GM12878 (cell line): ENCODE measurements around the gene USP35. TPM values are rescaled to one million over a fixed set of nuclear protein-coding genes. Genes with fewer than 3 reads are reported as not detected.

Experiments
- ATAC-seq: fragments of 200-7000 bp; cut with Tn5 transposase; 3 replicates; pipeline ENCODE4 v1.9.1; 2020; ENCODE audit warnings: mild to moderate bottlenecking, moderate library complexity
- BruUV-seq: library from RNA; stranded (reverse); fragments of 400-500 nt; replicated peaks from 2 replicates; lab custom pipeline; 2021; lab: Mats Ljungman, UMichigan
- CTCF ChIA-PET: fragments of 300-600 bp; sonication (Branson Sonifier 250); formaldehyde crosslinking; extraction: SDS; loops from one replicate; lab custom pipeline; 2021; ENCODE audit warnings: inconsistent platforms; lab: Yijun Ruan, JAX
- POLR2A ChIA-PET: fragments of 350-600 bp; formaldehyde crosslinking; extraction: SDS; loops from one replicate; lab custom pipeline; 2021; ENCODE audit warnings: inconsistent platforms; lab: Charles Lee
- RAD21 ChIA-PET: fragments of 300-600 bp; sonication (Branson Sonifier 250); formaldehyde crosslinking; loops from one replicate; lab custom pipeline; 2023; ENCODE audit warnings: antibody characterized with exemption; ENCODE audit not compliant: unreplicated experiment; lab: Charles Lee
- SMC1A ChIA-PET: fragments of 300-600 bp; sonication (Branson Sonifier 250); formaldehyde crosslinking; loops from one replicate; lab custom pipeline; 2023; ENCODE audit not compliant: unreplicated experiment, uncharacterized antibody; lab: Charles Lee
- DNase-seq: peaks from one replicate; pipeline ENCODE4 v3.0.0-alpha.2; 2011; ENCODE audit warnings: low read depth, low spot score
- FAIRE-seq: peaks from 3 replicates; lab custom pipeline; 2011; peaks lifted over from hg19 to GRCh38; lab: Jason Lieb, UNC
- H2AFZ ChIP-seq: 2 replicates; pipeline ENCODE4 v1.6.0; 2011; ENCODE audit warnings: low read depth, low read length, control low read depth; ENCODE audit not compliant: control insufficient read depth
- H3K27ac ChIP-seq: 2 replicates; pipeline ENCODE4 v1.5.1; 2011; ENCODE audit warnings: control low read depth; ENCODE audit not compliant: control insufficient read depth, insufficient read depth
- H3K27me3 ChIP-seq, 2 experiments: replicated peaks in 1 of 2; 2 replicates each; pipeline versions ENCODE4 v1.6.0 to v1.6.1; 2011; ENCODE audit warnings: low read length in 1 of 2; ENCODE audit not compliant: control insufficient read depth in 2 of 2, insufficient read depth in 2 of 2
- H3K36me3 ChIP-seq, 2 experiments: 2 replicates each; pipeline ENCODE4 v1.5.1; 2011; ENCODE audit warnings: low read length in 1 of 2; ENCODE audit not compliant: control insufficient read depth in 2 of 2, insufficient read depth in 2 of 2
- H3K4me1 ChIP-seq: 2 replicates; pipeline ENCODE4 v1.6.1; 2011; ENCODE audit warnings: mild to moderate bottlenecking, low read length, moderate library complexity, mixed read lengths; ENCODE audit not compliant: control insufficient read depth, insufficient read depth
- H3K4me2 ChIP-seq: 2 replicates; pipeline ENCODE4 v1.6.0; 2011; ENCODE audit warnings: control low read depth; ENCODE audit not compliant: control insufficient read depth, insufficient read depth
- H3K4me3 ChIP-seq: fragments of 200-600 bp; sonication (generic); 2 replicates; pipeline ENCODE4 v1.5.1; 2016
- H3K79me2 ChIP-seq: 2 replicates; pipeline ENCODE4 v1.6.0; 2011; ENCODE audit warnings: low read length; ENCODE audit not compliant: control insufficient read depth, insufficient read depth
- H3K9ac ChIP-seq: 2 replicates; pipeline ENCODE4 v1.8.0; 2011; ENCODE audit warnings: low read length, control low read depth, mixed read lengths; ENCODE audit not compliant: control insufficient read depth, insufficient read depth
- H3K9me3 ChIP-seq: replicated peaks from 3 replicates; pipeline ENCODE4 v1.5.1; 2011; ENCODE audit warnings: mild to moderate bottlenecking, low read length; ENCODE audit not compliant: control insufficient read depth, insufficient read depth
- H4K20me1 ChIP-seq: 2 replicates; pipeline ENCODE4 v1.6.0; 2011; ENCODE audit not compliant: control insufficient read depth, insufficient read depth
- BMI1 ChIP-seq: fragments of 450-650 bp; IDR thresholded peaks from 2 replicates; pipeline ENCODE4 v1.6.1; 2016; ENCODE audit warnings: mild to moderate bottlenecking, moderate library complexity, borderline replicate concordance
- CEBPB ChIP-seq, 2 experiments: fragments of 150-350 bp in 1 of 2; IDR thresholded peaks; 2 replicates each; pipeline ENCODE4 v1.6.1; 2012 to 2014; ENCODE audit warnings: low read depth in 2 of 2, low read length in 2 of 2, borderline replicate concordance in 1 of 2, inconsistent platforms in 1 of 2
- HCFC1 ChIP-seq: fragments of 150-350 bp; IDR thresholded peaks from 2 replicates; pipeline ENCODE4 v1.6.1; 2014; ENCODE audit warnings: low read length
- HDGF ChIP-seq: fragments of 450-650 bp; IDR thresholded peaks from 2 replicates; pipeline ENCODE4 v1.6.1; 2016; ENCODE audit warnings: antibody characterized with exemption
- IKZF1 ChIP-seq: fragments of 450-650 bp; conservative IDR thresholded peaks from 2 replicates; pipeline ENCODE4 v1.6.1; 2017; ENCODE audit warnings: antibody characterized with exemption, mild to moderate bottlenecking
- IRF4 ChIP-seq: IDR thresholded peaks from 2 replicates; pipeline ENCODE4 v1.6.1; 2011; ENCODE audit warnings: low read depth, low read length
- MEF2A ChIP-seq: IDR thresholded peaks from 2 replicates; pipeline ENCODE4 v1.6.1; 2011; ENCODE audit warnings: low read depth, mild to moderate bottlenecking, low read length, moderate library complexity; ENCODE audit not compliant: insufficient read depth
- MYB ChIP-seq: fragments of 150-350 bp; IDR thresholded peaks from 2 replicates; pipeline ENCODE4 v1.6.1; 2014; ENCODE audit warnings: mild to moderate bottlenecking, low read depth, low read length, borderline replicate concordance
- NR2C1 ChIP-seq: fragments of 450-650 bp; IDR thresholded peaks from 2 replicates; pipeline ENCODE4 v1.6.1; 2017; ENCODE audit warnings: antibody characterized with exemption, mild to moderate bottlenecking, moderate library complexity
- PML ChIP-seq: IDR thresholded peaks from 2 replicates; pipeline ENCODE4 v1.6.1; 2012; ENCODE audit warnings: low read length, inconsistent platforms
- POLR2A ChIP-seq: IDR thresholded peaks from 2 replicates; pipeline ENCODE4 v1.6.1; 2011; ENCODE audit warnings: low read depth, mild to moderate bottlenecking, low read length
- RFX5 ChIP-seq: IDR thresholded peaks from 2 replicates; pipeline ENCODE4 v1.6.1; 2011; ENCODE audit warnings: low read depth, low read length, improper control_type of control experiment
- SIN3A ChIP-seq: IDR thresholded peaks from 2 replicates; pipeline ENCODE4 v1.6.1; 2012; ENCODE audit warnings: low read depth, low read length, improper control_type of control experiment
- SMC3 ChIP-seq: IDR thresholded peaks from 2 replicates; pipeline ENCODE4 v1.6.1; 2011; ENCODE audit warnings: low read length, improper control_type of control experiment, borderline replicate concordance
- SPI1 ChIP-seq: IDR thresholded peaks from 2 replicates; pipeline ENCODE4 v1.6.1; 2011; ENCODE audit warnings: low read depth, mild to moderate bottlenecking, low read length, moderate library complexity, borderline replicate concordance; ENCODE audit not compliant: insufficient read depth
- SRF ChIP-seq, 2 experiments: IDR thresholded peaks; 2 replicates each; pipeline ENCODE4 v1.6.1; 2011; ENCODE audit warnings: low read depth in 2 of 2, low read length in 2 of 2, mild to moderate bottlenecking in 1 of 2, moderate library complexity in 1 of 2
- TARDBP ChIP-seq: IDR thresholded peaks from 2 replicates; pipeline ENCODE4 v1.6.1; 2016; ENCODE audit warnings: borderline replicate concordance
- TCF7 ChIP-seq: IDR thresholded peaks from 2 replicates; pipeline ENCODE4 v1.6.1; 2014; ENCODE audit warnings: antibody characterized with exemption, borderline replicate concordance
- WGBS: methylation state at CpG from one replicate; pipeline ENCODE4 v1.1.6; 2016; ENCODE audit warnings: low lambda C conversion rate; ENCODE audit not compliant: insufficient replicate concordance, insufficient coverage; ENCODE audit errors: missing lambda C conversion rate; 5-methylcytosine and 5-hydroxymethylcytosine counted together
- in situ Hi-C: fragments of 300-500 bp; cut with MboI; formaldehyde crosslinking; loops from 9 replicates; pipeline ENCODE4 v1.14.3; 2018; ENCODE audit warnings: mixed read lengths
- intact Hi-C: fragments of 100-400 bp; cut with micrococcal nuclease; formaldehyde crosslinking; loops from one replicate; pipeline ENCODE4 v1.14.2; 2022; ENCODE audit not compliant: unreplicated experiment
- polyA plus RNA-seq, 11 experiments: library from polyadenylated mRNA; depleted of rRNA in 4 of 11; unstranded in 6 of 11; stranded (reverse) in 5 of 11; fragments of >200 nt; fragmentation: Nextera tagmentation in 4 of 11; fragmentation: Illumina TruSeq in 1 of 11; extraction: Ambion mirVana in 4 of 11; extraction: Trizol in 1 of 11; gene quantifications; 1 replicate in 1 of 11; 2 replicates in 10 of 11; pipeline versions ENCODE4 v1.2.1 to v1.2.3, GENCODE V29; 2011 to 2016; ENCODE audit warnings: inconsistent platforms in 2 of 11, missing spikeins in 2 of 11, low read depth in 1 of 11
- total RNA-seq, 4 experiments: library from RNA; depleted of rRNA in 3 of 4; stranded (reverse); fragments of >200 nt in 3 of 4; fragmentation: Illumina TruSeq in 1 of 4; extraction: Trizol in 1 of 4; gene quantifications; 2 replicates each; pipeline versions ENCODE4 v1.2.1 to v1.2.3, GENCODE V29; 2013 to 2021
- TF ChIP-seq, protein P1 (sequence below): fragments of 450-650 bp; IDR thresholded peaks from 2 replicates; pipeline ENCODE4 v1.6.1; 2016; ENCODE audit warnings: mild to moderate bottlenecking

The USP35 gene
- total and polyA plus RNA-seq, 10 of the 15 experiments (the other 5 are each of a cell fraction or from before 2014, with no cell fraction given), result 0.13 to 6.4 (median 3.1) TPM; not detected in 1

DNA sequence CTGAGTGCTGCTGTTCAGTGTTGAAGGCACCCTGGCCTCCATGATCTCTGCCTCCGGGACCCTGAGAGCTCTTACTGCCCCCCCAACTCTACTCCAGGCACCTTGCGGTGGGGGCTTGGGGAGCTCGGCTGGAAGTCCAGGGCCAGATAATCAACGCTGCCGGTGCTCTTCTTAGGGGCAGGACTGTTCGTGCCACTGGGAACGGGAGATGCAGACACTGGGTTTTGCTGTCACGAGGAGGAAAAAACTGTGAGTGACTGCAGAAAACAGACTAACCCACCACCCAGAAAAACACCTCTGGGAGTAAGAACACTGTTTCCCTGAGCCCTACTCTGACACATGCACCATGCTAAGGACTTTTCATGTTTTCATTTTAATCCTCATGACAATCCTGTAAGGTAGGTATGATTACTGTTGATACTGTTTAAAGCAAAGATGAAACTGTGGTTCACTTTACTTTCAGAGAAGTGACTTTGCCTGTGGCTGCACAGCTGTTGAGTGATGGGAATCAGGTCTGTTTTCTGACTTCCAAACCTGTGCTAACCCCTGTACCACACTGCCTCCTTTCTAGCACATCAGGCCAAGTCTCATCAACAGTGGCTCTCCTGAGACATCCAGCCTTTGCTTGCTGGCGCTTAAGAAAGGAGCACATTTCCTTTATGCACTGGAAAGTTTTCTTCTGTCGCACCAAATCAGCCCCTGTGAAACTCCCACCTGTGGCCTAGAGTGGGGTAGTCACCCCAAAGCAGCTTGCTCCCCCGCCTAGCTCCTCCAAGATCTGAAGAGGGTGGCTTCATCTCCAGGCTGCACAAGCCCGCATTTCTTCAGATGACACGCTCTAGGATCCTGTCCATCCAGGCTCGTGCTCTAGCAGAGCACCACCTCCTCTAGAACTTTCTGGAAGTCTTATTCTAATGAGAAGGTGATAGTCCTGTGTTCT is 31.8 kb downstream of the USP35 start (continued):
- TF ChIP-seq SMC3 (no peak), PML (no peak), IKZF1 (no peak)

DNA sequence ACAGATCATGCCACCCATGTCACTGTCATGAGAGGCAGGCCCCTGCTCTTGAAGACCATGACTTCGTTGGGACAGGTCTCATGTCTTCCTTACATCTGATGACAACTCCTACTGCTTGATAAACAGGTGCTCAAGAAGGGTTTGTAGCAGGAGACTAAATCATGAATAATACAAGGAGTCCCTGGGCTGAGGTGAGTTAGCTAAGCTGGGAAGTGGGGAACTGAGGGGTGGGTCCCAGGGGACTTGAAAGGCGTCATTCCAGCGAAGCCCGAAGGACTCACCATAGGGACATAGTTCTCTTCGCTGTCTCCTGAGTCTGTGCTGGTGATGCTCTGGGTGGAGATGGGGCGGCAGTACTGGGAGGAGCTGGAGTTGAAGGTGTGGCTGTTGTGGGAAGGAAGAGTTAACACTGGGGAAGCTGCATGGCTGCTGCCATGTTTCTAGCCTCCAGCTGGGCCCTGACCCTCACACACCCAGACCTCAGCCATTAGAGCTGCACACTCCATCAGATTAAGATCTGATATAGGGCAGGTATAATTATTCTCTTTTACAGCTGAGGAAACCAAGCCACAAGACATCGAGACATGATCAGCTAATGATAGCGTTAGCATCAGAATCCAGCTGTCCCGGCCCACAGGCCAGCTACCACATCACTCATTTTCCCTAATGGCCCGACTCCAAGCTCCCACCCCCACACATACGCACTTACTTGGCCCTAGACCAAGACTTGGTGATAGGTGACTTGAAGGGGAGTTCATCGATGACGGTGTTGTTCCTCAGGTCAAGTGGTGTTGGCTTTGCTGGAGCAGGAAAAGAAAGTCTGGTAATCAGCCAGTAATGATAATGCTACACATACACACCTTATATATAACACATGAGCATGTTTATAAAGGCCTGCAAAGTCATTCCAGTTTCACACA is 32.9 kb downstream of the USP35 start:
- H2AFZ ChIP-seq, result no peak overlapping the region
- ChIA-PET RAD21 (no interaction called here), SMC1A (no interaction called here), POLR2A (no interaction called here), CTCF (interaction anchor here (1.6 kb wide), 1 partner anchor 343 kb away, joined by 5 read pairs; no protein-coding TSS in a partner anchor)
- H3K4me1 ChIP-seq, result peaks cover 41% of the 10 kb centered on the region
- no peak overlapping the region for H3K27ac ChIP-seq
- BruUV-seq, result no TSS peak
- intact Hi-C loops, result loop anchor here (2.0 kb wide), 1 partner anchor 33 kb away; the partner anchor contains the start of genes KCTD21 and USP35
- no peak overlapping the region for H3K9ac ChIP-seq
- H3K79me2 ChIP-seq, result no peaks in the 10 kb centered on the region
- H3K27me3 ChIP-seq, result no peaks in the 10 kb centered on the region
- no peaks in the 10 kb centered on the region for H4K20me1 ChIP-seq
- ATAC-seq, result no peak
- H3K4me3 ChIP-seq, result no peak overlapping the region
- WGBS, result 99% methylated on average over 13 of the region's 13 CpGs
- peaks cover 0 to 6% of the 10 kb centered on the region in 2 experiments; a peak in 1 of 4 replicates for H3K36me3 ChIP-seq
- no peak overlapping the region for H3K4me2 ChIP-seq
- no peak for DNase-seq
- in situ Hi-C loops, result loop anchor here (5.0 kb wide), 1 partner anchor 341 kb away; no protein-coding TSS in a partner anchor
- H3K9me3 ChIP-seq, result no peaks in the 10 kb centered on the region
- FAIRE-seq, result no peak
- TF ChIP-seq POLR2A, result no peak
- TF ChIP-seq SRF (IDR thresholded peaks at IDR 0.05; ENCODE audit: low read depth in 2 of 2, low read length in 2 of 2), result no peak
- no peak for TF ChIP-seq HCFC1
- no peak for TF ChIP-seq RFX5
- TF ChIP-seq NR2C1, result no peak
- no peak for TF ChIP-seq SPI1
- TF ChIP-seq TARDBP, result no peak
- TF ChIP-seq CEBPB (IDR thresholded peaks at IDR 0.05; ENCODE audit: borderline replicate concordance in 1 of 2, low read depth in 2 of 2, low read length in 2 of 2), result no peak
- no peak for TF ChIP-seq SIN3A
- TF ChIP-seq MYB, result no peak
- TF ChIP-seq, protein P1, sequence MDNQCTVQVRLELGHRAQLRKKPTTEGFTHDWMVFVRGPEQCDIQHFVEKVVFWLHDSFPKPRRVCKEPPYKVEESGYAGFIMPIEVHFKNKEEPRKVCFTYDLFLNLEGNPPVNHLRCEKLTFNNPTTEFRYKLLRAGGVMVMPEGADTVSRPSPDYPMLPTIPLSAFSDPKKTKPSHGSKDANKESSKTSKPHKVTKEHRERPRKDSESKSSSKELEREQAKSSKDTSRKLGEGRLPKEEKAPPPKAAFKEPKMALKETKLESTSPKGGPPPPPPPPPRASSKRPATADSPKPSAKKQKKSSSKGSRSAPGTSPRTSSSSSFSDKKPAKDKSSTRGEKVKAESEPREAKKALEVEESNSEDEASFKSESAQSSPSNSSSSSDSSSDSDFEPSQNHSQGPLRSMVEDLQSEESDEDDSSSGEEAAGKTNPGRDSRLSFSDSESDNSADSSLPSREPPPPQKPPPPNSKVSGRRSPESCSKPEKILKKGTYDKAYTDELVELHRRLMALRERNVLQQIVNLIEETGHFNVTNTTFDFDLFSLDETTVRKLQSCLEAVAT, result no peak
- TF ChIP-seq IRF4, result no peak
- no peak for TF ChIP-seq MEF2A
- TF ChIP-seq HDGF, result no peak
- no peak for TF ChIP-seq BMI1
- no peak for TF ChIP-seq TCF7
